ENCODE results near the gene KIAA0825. TPM values are rescaled to one million over a fixed set of nuclear protein-coding genes. Genes with fewer than 3 reads are reported as not detected.

KIAA0825 gene, protein sequence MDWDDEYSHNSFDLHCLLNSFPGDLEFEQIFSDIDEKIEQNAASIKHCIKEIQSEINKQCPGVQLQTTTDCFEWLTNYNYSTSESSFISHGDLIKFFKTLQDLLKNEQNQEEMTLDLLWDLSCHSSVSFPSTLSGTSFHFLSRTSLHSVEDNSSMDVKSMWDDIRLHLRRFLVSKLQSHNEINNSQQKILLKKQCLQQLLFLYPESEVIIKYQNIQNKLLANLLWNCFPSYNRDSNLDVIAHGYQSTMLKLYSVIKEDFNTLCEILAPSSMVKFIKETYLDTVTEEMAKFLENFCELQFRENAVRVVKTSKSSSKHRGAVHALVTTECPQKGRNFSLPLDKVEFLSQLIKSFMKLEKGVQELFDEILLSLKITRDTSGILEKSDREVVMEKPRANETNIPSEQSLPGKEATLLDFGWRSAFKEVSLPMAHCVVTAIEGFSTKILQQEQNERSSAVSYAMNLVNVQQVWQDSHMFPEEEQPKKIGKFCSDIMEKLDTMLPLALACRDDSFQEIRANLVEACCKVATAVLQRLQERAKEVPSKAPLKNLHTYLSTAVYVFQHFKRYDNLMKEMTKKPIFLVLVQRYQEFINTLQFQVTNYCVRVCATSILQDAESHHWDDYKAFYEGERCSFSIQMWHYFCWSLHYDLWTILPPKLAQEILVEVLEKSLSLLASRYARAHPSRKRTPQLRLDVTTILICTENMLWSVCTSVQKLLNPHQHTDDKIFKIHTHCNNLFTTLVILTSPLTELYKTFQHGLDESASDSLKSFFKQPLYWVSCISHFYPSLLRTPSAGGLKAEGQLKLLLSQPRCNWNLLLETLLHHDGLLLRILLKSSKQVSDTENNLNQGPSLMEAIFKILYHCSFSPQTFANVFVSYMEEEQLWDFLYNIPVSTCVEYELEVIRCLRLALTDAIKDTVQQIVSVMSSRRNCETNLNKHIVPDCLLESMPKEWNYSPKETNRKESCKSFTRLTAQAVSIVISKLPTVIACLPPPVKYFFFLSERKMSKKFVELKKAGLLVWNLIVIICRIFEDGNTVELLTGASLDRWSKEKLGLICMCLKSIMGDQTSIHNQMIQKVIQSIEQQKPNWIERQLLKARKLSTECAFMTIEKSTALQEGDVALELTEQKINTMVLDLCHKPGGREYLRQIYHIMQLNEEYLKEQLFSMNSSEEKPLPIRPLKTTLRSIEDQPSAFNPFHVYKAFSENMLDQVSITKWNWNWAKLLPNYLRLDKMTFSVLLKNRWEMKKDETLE (N-terminal part only)
- 0.32 and 0.62 TPM in 2 replicates for total RNA-seq

DNA sequence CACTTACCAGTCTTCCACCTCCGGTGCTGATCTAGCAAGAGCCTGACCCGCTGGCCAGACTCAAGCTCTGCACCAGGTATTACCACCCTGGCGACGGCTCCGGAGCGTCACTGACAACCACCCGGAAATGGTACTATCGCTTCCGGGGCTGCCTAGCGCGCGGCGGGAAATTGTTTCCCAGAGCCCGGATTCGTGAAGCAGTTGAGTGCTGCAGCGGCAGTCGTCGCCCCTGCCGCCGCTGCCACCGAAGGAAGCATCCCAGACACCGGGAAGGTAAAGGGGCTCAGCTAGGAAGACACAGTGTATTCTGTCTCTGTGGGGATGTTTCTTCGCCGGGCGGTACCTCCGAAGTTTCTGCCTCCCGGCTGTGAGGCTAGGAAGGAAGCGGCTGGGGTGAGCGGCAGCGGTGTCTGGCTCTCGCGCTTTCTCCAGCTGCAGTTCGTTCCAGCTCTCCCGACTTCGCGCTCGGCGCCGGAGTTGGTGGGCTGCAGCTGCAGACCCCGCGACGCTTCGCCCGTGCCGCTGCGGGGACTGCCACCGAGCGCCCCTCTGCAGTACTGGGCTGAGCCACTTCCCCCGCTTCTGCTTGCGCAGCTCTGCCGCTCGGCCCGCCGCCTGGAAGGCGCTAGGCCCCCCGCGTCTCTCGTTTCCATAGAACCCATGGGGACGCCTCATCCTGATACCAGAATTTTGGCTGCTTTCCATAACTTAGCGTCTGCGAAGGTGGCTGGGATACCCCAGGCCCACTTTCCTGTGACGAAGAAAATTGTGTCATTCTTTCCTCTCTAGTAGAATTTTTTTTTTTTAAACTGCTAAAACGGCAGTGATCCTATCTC is at the start of gene KIAA0825, which contains the start of gene SLF1:
Gene KIAA0825 (minus strand): TSS at position 112 of the 836 bp plus-strand sequence. CDS start 81,478 bp downstream, outside the sequence.
Gene SLF1 (plus strand): TSS at position 177 of the 836 bp plus-strand sequence. CDS start 10,142 bp downstream, outside the sequence.
- Mint-ChIP-seq H3K9me3 (no peaks in the 10 kb centered on the region), H3K4me3 (ENCODE audit: low read depth) (peak within 1 kb of the TSS; percentile 97), H3K27me3 (ENCODE audit: low read depth) (no peaks in the 10 kb centered on the region), H3K36me3 (ENCODE audit: low read depth) (peaks cover 4% of the 10 kb centered on the region), H3K27ac (peak within 1 kb of the TSS; percentile 96), H3K4me1 (ENCODE audit: low read depth) (peaks cover 37% of the 10 kb centered on the region)
- intact Hi-C loops (cut with micrococcal nuclease) = loop anchor here (1.0 to 10.0 kb wide), 4 partner anchors 84 to 175 kb away; no protein-coding TSS in a partner anchor
- DNase-seq (ENCODE audit: low spot score) = peak; percentile 83

DNA sequence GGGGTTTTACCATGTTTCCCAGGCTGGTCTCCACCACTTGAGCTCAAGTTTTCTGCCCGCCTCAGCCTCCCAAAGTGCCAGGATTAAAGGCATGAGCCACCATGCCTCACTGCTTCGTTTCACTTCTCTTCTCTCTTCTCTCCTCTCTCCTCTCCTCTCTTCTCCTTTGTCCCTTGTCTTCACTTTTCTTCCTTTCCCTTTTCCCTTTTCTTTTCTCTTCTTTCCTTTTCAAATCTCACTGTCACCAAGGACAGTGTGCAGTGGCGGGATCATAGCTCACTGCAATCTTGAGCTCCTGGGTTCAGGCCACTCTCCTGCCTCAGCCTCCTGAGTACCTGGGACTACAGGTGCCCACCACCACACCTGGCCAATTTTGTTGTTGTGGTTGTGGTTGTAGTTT is 49.5 kb upstream of the KIAA0825 start:
- Mint-ChIP-seq H3K4me3 (ENCODE audit: low read depth) (no peak overlapping the region), H3K9me3 (no peaks in the 10 kb centered on the region), H3K4me1 (ENCODE audit: low read depth) (no peaks in the 10 kb centered on the region), H3K27ac (no peak overlapping the region), H3K27me3 (ENCODE audit: low read depth) (no peaks in the 10 kb centered on the region), H3K36me3 (ENCODE audit: low read depth) (peaks cover 34% of the 10 kb centered on the region)
- no peak for DNase-seq (ENCODE audit: low spot score)
- intact Hi-C loops (cut with micrococcal nuclease) = no loop called here

DNA sequence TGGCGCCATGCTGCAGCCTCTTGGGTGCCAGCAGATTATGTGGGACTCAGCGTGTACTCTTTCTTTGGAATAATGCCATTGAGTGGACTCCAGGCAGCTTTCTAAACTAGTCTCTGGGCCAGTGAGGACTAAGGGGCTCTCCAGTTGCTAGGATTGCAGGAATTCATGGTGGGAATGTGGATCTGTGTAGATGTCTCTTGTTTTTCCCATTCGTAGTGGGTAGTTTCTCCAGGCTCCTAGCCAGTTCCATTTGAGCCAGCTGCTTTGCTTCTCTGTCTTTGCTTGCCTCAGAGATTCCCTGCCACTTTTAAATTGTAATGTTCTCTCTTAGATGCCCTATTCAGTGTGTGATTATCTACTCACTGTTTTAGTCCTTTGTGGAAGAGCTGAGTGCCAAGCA is 42.7 kb upstream of the KIAA0825 start:
- Mint-ChIP-seq H3K36me3 (ENCODE audit: low read depth) (peaks cover 52% of the 10 kb centered on the region), H3K4me1 (ENCODE audit: low read depth) (no peaks in the 10 kb centered on the region), H3K27ac (no peak overlapping the region), H3K27me3 (ENCODE audit: low read depth) (no peaks in the 10 kb centered on the region), H3K9me3 (peaks cover 36% of the 10 kb centered on the region), H3K4me3 (ENCODE audit: low read depth) (no peak overlapping the region)
- intact Hi-C loops (cut with micrococcal nuclease) = no loop called here
- no peak for DNase-seq (ENCODE audit: low spot score)

DNA sequence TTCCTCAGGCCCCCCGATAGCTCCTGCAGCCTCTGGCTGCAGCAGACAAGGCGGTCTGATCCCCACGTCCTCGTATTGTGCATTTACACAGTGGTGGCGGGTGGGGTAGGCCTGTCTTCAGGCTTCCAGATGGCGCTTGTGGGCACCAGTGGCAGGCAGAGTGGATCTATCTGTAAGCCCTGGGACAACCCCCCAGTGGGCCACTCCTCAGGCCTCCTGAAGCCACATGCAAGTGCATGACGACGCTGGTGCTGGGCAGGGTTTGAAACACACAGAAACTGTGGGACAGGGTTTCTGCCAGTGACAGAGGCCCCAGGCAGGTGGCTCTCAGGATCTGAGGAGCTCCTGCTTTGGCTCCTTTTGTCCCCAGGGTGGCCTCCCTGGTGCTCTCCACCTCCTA is 42.1 kb upstream of the KIAA0825 start:
- no peaks in the 10 kb centered on the region for H3K4me1 Mint-ChIP-seq (ENCODE audit: low read depth)
- peaks cover 55% of the 10 kb centered on the region for H3K36me3 Mint-ChIP-seq (ENCODE audit: low read depth)
- peaks cover 42% of the 10 kb centered on the region for H3K9me3 Mint-ChIP-seq
- no peaks in the 10 kb centered on the region for H3K27me3 Mint-ChIP-seq (ENCODE audit: low read depth)
- no peak overlapping the region for H3K27ac Mint-ChIP-seq
- H3K4me3 Mint-ChIP-seq (ENCODE audit: low read depth) = no peak overlapping the region
- intact Hi-C loops (cut with micrococcal nuclease) = no loop called here
- DNase-seq (ENCODE audit: low spot score) = no peak

DNA sequence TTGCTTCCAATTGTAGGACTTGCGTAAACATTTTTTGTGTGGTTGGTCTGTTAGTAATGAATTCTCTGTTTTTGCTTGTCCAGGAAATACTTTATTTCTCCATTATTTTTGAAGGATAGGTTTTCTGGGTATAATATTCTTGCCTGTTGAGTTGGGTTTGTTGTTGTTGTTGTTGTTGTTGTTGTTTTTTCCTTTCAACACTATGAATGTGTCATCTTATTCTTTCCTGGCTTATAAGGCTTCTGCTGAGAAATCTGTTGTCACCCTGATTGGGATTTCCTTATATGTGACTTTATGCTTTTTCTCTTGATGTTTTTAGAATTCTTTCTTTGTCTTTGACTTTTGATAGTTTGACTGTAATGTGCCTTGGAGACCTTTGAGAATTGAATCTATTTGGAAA is 39.9 kb upstream of the KIAA0825 start:
- intact Hi-C loops (cut with micrococcal nuclease) = no loop called here
- no peak overlapping the region for H3K27ac Mint-ChIP-seq
- no peaks in the 10 kb centered on the region for H3K27me3 Mint-ChIP-seq (ENCODE audit: low read depth)
- H3K36me3 Mint-ChIP-seq (ENCODE audit: low read depth) = peaks cover 69% of the 10 kb centered on the region
- H3K9me3 Mint-ChIP-seq = peaks cover 56% of the 10 kb centered on the region
- H3K4me1 Mint-ChIP-seq (ENCODE audit: low read depth) = no peaks in the 10 kb centered on the region
- no peak overlapping the region for H3K4me3 Mint-ChIP-seq (ENCODE audit: low read depth)
- DNase-seq (ENCODE audit: low spot score) = no peak

DNA sequence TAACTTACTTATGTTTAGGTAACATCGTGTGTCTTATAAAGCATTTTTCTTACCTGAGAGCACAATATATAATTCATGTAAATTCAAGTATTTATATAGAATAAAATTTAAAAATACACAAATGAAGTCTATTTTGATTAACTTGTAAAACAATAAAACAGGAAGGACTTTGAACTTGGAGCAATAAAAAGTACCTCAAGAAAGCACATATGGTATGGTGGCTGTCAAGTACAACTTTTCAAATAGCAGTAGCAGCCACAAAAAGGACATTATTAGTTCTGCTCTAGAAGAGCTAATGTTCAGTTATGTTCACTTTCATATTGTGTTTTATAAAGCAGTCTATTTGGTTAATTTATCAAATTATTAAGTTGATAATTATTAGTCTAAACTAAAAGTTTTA is 31.5 kb upstream of the KIAA0825 start:
- Mint-ChIP-seq H3K4me3 (ENCODE audit: low read depth) (no peak overlapping the region), H3K36me3 (ENCODE audit: low read depth) (peaks cover 35% of the 10 kb centered on the region), H3K9me3 (peaks cover 8% of the 10 kb centered on the region), H3K4me1 (ENCODE audit: low read depth) (no peaks in the 10 kb centered on the region), H3K27me3 (ENCODE audit: low read depth) (no peaks in the 10 kb centered on the region), H3K27ac (no peak overlapping the region)
- intact Hi-C loops (cut with micrococcal nuclease) = no loop called here
- DNase-seq (ENCODE audit: low spot score) = no peak

DNA sequence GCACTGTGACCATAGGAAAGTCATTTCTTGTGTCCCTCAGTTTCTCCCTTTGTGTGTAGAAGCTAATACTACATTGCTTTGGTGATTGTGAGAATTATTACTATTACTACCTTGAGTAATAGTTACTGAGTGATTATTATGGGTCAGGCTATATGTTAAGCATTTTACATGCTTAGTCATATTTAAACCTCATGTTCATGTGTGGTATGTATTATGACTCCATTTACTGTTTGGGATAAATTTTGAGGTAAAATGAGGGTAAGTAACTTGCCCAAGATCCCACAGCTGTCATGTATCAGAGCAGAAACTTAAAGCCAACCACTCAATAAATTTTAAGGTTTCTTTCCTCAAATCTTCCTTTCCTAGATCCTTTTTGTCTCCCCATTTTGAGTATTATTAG is 28.4 kb upstream of the KIAA0825 start:
- no peak overlapping the region for H3K4me3 Mint-ChIP-seq (ENCODE audit: low read depth)
- no peak for DNase-seq (ENCODE audit: low spot score)
- peaks cover 10% of the 10 kb centered on the region for H3K4me1 Mint-ChIP-seq (ENCODE audit: low read depth)
- H3K9me3 Mint-ChIP-seq = no peaks in the 10 kb centered on the region
- H3K36me3 Mint-ChIP-seq (ENCODE audit: low read depth) = peaks cover 28% of the 10 kb centered on the region
- no peak overlapping the region for H3K27ac Mint-ChIP-seq
- intact Hi-C loops (cut with micrococcal nuclease) = no loop called here
- no peaks in the 10 kb centered on the region for H3K27me3 Mint-ChIP-seq (ENCODE audit: low read depth)

DNA sequence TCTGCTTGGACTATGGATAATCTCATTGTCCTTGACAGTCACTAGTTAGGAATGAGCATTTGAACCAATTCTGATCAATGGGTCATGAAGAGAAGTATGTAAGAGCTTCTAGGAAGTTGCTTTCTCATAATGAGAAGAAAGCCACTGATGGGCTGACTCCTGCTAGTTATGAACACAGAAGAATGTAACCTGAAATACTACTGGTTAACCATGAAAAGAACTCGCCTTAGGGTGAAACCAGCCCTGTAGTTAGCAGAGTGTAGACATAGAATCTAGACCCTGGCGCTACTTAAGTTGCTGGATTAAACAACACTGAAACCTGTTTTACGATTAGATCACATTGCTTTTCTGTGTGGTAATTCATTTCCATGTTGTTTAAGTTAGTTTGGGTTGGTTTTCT is 26.6 kb upstream of the KIAA0825 start:
- intact Hi-C loops (cut with micrococcal nuclease) = no loop called here
- DNase-seq (ENCODE audit: low spot score) = no peak
- Mint-ChIP-seq H3K4me3 (ENCODE audit: low read depth) (no peak overlapping the region), H3K9me3 (peaks cover 8% of the 10 kb centered on the region), H3K27ac (no peak overlapping the region), H3K36me3 (ENCODE audit: low read depth) (peaks cover 45% of the 10 kb centered on the region), H3K4me1 (ENCODE audit: low read depth) (peaks cover 10% of the 10 kb centered on the region), H3K27me3 (ENCODE audit: low read depth) (no peaks in the 10 kb centered on the region)

DNA sequence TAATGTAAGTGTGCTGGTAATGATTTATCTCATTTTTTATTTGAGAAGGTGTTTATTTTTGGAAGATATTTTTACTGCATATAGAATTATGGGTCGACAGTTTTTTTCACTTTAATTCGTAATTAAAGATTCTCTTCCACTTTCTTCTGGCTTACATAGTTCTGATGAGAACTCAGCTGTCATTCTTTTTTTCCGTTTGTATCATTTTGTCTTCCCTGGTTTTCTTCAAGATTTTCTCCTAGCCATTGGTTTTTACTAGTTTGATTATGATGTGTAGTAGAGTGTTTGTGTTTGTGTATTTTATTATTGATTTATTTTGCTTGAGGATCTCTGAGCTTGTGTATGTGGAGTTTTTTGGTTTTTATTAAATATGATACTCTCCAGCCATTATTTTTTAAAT is 21.8 kb upstream of the KIAA0825 start:
- Mint-ChIP-seq H3K9me3 (peaks cover 40% of the 10 kb centered on the region), H3K27ac (no peak overlapping the region)

DNA sequence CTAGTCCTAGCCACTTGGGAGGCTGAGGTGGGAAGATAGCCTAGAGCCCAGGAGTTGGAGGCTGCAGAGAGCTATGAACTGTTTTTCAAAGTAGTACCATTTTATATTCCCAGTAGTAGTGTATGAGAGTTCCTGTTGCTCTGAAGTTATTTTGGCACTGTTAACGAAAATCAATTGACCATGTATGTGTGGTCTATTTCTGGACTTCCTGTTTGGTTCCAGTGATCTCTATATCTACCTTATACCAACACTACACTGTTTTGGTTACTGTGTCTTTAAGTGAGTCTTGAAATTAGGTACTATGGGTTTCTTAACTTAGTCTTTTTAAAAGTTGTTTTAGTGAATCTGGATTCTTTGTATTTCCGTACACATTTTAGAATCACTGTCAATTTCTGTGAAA is 13.6 kb upstream of the KIAA0825 start:
- Mint-ChIP-seq H3K4me3 (ENCODE audit: low read depth) (no peak overlapping the region), H3K4me1 (ENCODE audit: low read depth) (peaks cover 11% of the 10 kb centered on the region)
- intact Hi-C loops (cut with micrococcal nuclease) = no loop called here

More for the DNA sequence above, 21.8 kb upstream of the KIAA0825 start:
- Mint-ChIP-seq H3K36me3 (ENCODE audit: low read depth) (peaks cover 78% of the 10 kb centered on the region), H3K4me3 (ENCODE audit: low read depth) (no peak overlapping the region), H3K27me3 (ENCODE audit: low read depth) (no peaks in the 10 kb centered on the region), H3K4me1 (ENCODE audit: low read depth) (peaks cover 16% of the 10 kb centered on the region)
- intact Hi-C loops (cut with micrococcal nuclease) = no loop called here
- no peak for DNase-seq (ENCODE audit: low spot score)

DNA sequence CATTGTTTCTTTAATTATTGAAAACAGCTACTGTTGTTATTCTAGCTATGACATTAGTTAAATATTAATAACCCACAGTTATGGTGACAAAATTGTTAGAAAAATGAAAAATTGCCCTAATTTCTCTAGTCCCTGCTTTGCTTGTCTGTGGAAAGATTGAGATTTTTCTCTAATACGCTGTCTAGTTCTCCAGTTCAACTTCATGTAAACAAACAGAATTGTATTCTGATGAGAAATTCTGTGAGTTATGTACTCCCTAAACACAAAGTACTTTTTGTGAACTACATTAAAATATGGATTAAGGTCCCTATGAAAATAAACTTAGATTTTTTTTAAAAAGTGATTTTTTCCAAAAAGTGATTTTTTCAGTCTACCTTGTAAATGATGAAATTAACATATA is 8.8 kb upstream of the KIAA0825 start:
- Mint-ChIP-seq H3K9me3 (peaks cover 5% of the 10 kb centered on the region), H3K27ac (no peak overlapping the region), H3K4me1 (ENCODE audit: low read depth) (peaks cover 8% of the 10 kb centered on the region), H3K36me3 (ENCODE audit: low read depth) (peaks cover 33% of the 10 kb centered on the region), H3K4me3 (ENCODE audit: low read depth) (no peak overlapping the region), H3K27me3 (ENCODE audit: low read depth) (no peaks in the 10 kb centered on the region)
- DNase-seq (ENCODE audit: low spot score) = no peak
- intact Hi-C loops (cut with micrococcal nuclease) = no loop called here

More for the DNA sequence above, 13.6 kb upstream of the KIAA0825 start:
- no peaks in the 10 kb centered on the region for H3K27me3 Mint-ChIP-seq (ENCODE audit: low read depth)
- no peak overlapping the region for H3K27ac Mint-ChIP-seq
- DNase-seq (ENCODE audit: low spot score) = no peak
- peaks cover 64% of the 10 kb centered on the region for H3K36me3 Mint-ChIP-seq (ENCODE audit: low read depth)
- H3K9me3 Mint-ChIP-seq = peaks cover 23% of the 10 kb centered on the region

DNA sequence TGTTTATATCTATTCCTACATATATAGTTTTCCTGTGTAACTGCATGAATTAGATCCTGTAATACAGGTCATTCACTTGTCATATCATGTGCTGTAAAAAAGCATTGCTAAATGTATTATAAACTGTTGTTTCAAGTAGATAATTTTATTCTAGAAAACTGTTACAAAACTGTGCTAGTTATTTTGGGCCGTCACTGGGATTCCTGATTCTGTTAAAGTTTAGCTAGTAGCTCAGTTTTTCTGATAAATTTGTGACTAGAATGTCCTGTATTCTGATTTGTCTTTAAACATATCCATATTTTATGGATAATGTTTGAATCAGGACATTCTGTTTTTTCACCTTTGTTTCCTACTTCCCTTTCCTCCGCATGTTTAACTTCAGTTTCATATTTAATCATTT is 5.5 kb upstream of the KIAA0825 start:
- DNase-seq (ENCODE audit: low spot score) = no peak
- Mint-ChIP-seq H3K27ac (no peak overlapping the region), H3K4me3 (ENCODE audit: low read depth) (no peak overlapping the region), H3K36me3 (ENCODE audit: low read depth) (peaks cover 7% of the 10 kb centered on the region), H3K9me3 (no peaks in the 10 kb centered on the region), H3K27me3 (ENCODE audit: low read depth) (no peaks in the 10 kb centered on the region), H3K4me1 (ENCODE audit: low read depth) (peaks cover 26% of the 10 kb centered on the region)
- intact Hi-C loops (cut with micrococcal nuclease) = no loop called here

Data from activated T-helper 2 cell treated with anti-CD3 and anti-CD28 coated beads, Interferon-gamma antibody, Interleukin-2, Interleukin-4, amounts not matched to agents 10 μg/mL and 5 μg/mL and 100 μg/mL, durations not matched to agents 14 hours and 24 hours and 36 hours (primary cell).